MCF 10A (cell line): ENCODE measurements around the gene GSTO2. TPM values are rescaled to one million over a fixed set of nuclear protein-coding genes. Genes with fewer than 3 reads are reported as not detected.

Source experiments
- BruUV-seq: library from RNA; stranded (reverse); fragments of 400-500 nt; replicated peaks from 2 replicates; lab custom pipeline; 2021; lab: Mats Ljungman, UMichigan
- CTCF ChIA-PET: fragments of 300-600 bp; sonication (Branson Sonifier 250); formaldehyde crosslinking; extraction: SDS; loops from one replicate; lab custom pipeline; 2021; ENCODE audit warnings: antibody characterized with exemption, inconsistent platforms; lab: Yijun Ruan, JAX
- POLR2A ChIA-PET: fragments of 300-600, 350-650 bp; sonication (Branson Sonifier 250); formaldehyde crosslinking; extraction: SDS; loops from one replicate; lab custom pipeline; 2020; ENCODE audit warnings: antibody characterized with exemption, inconsistent platforms; lab: Yijun Ruan, JAX
- DNase-seq: peaks from one replicate; pipeline ENCODE4 v3.0.0-alpha.2; 2018; ENCODE audit not compliant: unreplicated experiment
- H3K27ac Mint-ChIP-seq: one replicate; pipeline ENCODE4 v1.8.0; 2022; ENCODE audit warnings: mild to moderate bottlenecking, low read depth, mixed read lengths; ENCODE audit not compliant: unreplicated experiment
- H3K27me3 Mint-ChIP-seq: one replicate; pipeline ENCODE4 v1.8.0; 2022; ENCODE audit warnings: mixed read lengths; ENCODE audit not compliant: insufficient read depth, unreplicated experiment
- H3K36me3 Mint-ChIP-seq: one replicate; pipeline ENCODE4 v1.8.0; 2022; ENCODE audit warnings: mild to moderate bottlenecking, moderate library complexity, mixed read lengths; ENCODE audit not compliant: insufficient read depth, unreplicated experiment
- H3K4me1 Mint-ChIP-seq: one replicate; pipeline ENCODE4 v1.8.0; 2022; ENCODE audit warnings: mixed read lengths; ENCODE audit not compliant: insufficient read depth, unreplicated experiment
- H3K4me3 Mint-ChIP-seq: one replicate; pipeline ENCODE4 v1.8.0; 2022; ENCODE audit warnings: mild to moderate bottlenecking, moderate library complexity, mixed read lengths; ENCODE audit not compliant: unreplicated experiment
- H3K9me3 Mint-ChIP-seq: one replicate; pipeline ENCODE4 v1.8.0; 2022; ENCODE audit warnings: mixed read lengths; ENCODE audit not compliant: unreplicated experiment
- intact Hi-C: fragments of 100-400 bp; cut with micrococcal nuclease; formaldehyde crosslinking; loops from 2 replicates; pipeline ENCODE4 v1.14.1; 2022
- total RNA-seq: library from RNA; stranded (reverse); gene quantifications from 2 replicates; pipeline ENCODE4 v1.2.3, GENCODE V29; 2022
- TF ChIP-seq, protein P1 (sequence below): fragments of 200-600 bp; IDR thresholded peaks from one replicate; pipeline ENCODE4 v1.8.0; 2022; ENCODE audit warnings: antibody characterized with exemption, mild to moderate bottlenecking; ENCODE audit not compliant: unreplicated experiment

The GSTO2 gene
- total RNA-seq, 1 experiment from 2014 or later, result 40.9 TPM

DNA sequence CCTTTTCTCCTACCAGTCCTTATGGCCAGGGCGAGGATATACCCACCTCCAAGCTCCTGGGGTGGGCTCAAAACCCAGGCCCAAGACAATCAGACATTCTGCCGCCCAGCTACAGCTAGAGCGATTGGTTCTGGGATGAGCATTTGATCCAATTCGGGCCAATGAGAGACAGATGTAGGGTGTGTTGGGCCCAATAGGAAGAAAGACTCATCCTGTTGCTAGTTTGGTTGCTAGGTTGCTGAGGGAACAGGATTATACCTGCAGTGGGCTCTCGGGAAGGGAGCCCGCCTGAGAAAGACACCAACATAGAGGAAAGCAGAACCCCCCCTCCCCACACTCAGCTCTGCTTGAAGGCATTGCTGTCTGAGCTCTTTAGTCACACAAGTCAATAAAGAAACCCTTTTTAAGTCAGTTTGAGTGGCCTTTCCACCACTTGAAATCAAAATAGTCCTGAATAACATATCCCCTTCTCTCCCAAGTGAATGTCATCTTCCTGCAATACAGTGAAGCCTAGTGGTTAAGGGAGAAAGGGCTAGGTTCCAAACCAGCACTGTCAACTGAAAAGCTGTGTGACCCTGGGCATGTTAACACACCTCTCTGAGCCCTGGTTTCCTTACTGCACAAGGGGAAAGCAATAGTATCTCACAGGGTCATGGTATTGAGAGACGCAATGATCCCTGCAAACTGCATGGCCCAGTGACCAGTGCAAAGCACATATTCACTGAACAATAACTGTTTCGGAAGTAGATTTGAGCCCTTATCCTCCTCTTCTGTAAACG lies 47.5 kb downstream of the GSTO2 start:
- intact Hi-C loops, result no loop called here
- TF ChIP-seq, protein P1, sequence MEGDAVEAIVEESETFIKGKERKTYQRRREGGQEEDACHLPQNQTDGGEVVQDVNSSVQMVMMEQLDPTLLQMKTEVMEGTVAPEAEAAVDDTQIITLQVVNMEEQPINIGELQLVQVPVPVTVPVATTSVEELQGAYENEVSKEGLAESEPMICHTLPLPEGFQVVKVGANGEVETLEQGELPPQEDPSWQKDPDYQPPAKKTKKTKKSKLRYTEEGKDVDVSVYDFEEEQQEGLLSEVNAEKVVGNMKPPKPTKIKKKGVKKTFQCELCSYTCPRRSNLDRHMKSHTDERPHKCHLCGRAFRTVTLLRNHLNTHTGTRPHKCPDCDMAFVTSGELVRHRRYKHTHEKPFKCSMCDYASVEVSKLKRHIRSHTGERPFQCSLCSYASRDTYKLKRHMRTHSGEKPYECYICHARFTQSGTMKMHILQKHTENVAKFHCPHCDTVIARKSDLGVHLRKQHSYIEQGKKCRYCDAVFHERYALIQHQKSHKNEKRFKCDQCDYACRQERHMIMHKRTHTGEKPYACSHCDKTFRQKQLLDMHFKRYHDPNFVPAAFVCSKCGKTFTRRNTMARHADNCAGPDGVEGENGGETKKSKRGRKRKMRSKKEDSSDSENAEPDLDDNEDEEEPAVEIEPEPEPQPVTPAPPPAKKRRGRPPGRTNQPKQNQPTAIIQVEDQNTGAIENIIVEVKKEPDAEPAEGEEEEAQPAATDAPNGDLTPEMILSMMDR, result no peak
- H3K27me3 Mint-ChIP-seq, result no peaks in the 10 kb centered on the region
- H3K4me1 Mint-ChIP-seq, result peaks cover 40% of the 10 kb centered on the region
- ChIA-PET CTCF (interaction anchor here (0.5 to 13.8 kb wide), 10 partner anchors 10 to 420 kb away, joined by 3 to 143 read pairs (median 7); partner anchors contain the start of gene ITPRIP), POLR2A (interaction anchor here (0.6 to 8.5 kb wide), 7 partner anchors 7 to 110 kb away, joined by 3 to 146 read pairs (median 28); partner anchors contain the start of gene ITPRIP)
- peaks cover 50% of the 10 kb centered on the region for H3K36me3 Mint-ChIP-seq
- no peaks in the 10 kb centered on the region for H3K9me3 Mint-ChIP-seq
- no peak for DNase-seq
- H3K4me3 Mint-ChIP-seq, result peak overlapping the region; percentile 19
- BruUV-seq, result no TSS peak
- peak overlapping the region; percentile 93 for H3K27ac Mint-ChIP-seq

DNA sequence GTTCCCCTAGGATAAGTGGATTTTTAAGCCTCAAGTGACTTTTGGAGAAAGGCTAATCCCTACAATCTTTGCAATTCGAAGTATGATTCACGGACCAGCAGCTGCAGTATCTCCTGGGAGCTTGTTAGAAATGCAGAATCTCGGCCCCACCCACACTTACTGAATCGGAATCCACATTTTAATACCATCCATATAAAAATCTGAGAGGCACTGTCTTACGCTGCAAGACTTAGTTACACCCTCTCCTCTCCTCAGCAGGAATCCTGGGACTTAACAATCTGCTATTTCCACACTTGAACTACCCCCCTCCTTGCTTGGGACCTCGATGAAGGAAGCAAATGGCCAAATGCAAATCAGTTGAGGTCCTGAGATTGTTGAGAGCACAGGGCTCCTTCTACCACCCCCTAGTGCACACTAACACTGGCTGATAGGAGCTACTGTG lies 48.3 kb downstream of the GSTO2 start:
- ChIA-PET POLR2A (interaction anchor here (0.6 to 8.5 kb wide), 6 partner anchors 8 to 109 kb away, joined by 3 to 146 read pairs (median 62); partner anchors contain the start of gene ITPRIP), CTCF (interaction anchor here (0.5 to 13.8 kb wide), 11 partner anchors 10 to 191 kb away, joined by 3 to 143 read pairs (median 9); partner anchors contain the start of gene CFAP58)
- H3K4me1 Mint-ChIP-seq, result peaks cover 47% of the 10 kb centered on the region
- no TSS peak for BruUV-seq
- no peaks in the 10 kb centered on the region for H3K9me3 Mint-ChIP-seq
- H3K4me3 Mint-ChIP-seq, result peak overlapping the region; percentile 19
- no peak for DNase-seq
- intact Hi-C loops, result no loop called here
- peak overlapping the region; percentile 93 for H3K27ac Mint-ChIP-seq
- TF ChIP-seq, protein P1, result no peak
- no peaks in the 10 kb centered on the region for H3K27me3 Mint-ChIP-seq
- peaks cover 49% of the 10 kb centered on the region for H3K36me3 Mint-ChIP-seq

DNA sequence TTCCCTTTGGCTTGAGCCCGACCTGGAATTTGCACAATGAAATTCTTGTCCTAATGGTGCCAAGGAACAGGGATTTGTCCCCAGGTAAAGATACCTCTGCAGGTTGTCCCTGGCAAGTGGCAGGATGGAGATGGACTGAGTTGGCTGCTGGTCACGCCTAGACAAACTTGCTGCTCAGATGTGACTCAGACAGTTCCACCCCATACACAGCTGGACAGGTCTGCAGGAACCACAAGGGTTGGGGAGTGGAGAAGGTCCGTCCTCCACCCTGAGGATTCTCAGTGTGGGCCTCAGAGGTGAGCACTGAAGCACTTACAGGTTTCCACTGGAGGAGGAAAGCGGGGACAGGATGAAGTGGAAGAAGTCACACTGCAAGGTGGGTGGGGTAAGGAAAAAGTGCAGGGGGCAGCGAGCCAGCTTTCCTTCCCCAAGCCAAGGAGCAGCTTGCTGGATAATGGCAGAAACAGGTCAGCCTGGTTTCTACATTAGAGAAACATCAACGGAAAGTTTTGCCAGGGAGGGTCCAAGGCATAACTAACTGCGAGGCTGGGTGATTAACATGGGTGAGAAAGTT lies 48.8 kb downstream of the GSTO2 start:
- TF ChIP-seq, protein P1, result no peak
- Mint-ChIP-seq H3K27ac (peak overlapping the region; percentile 93), H3K36me3 (peaks cover 49% of the 10 kb centered on the region), H3K27me3 (no peaks in the 10 kb centered on the region), H3K9me3 (no peaks in the 10 kb centered on the region), H3K4me3 (peak overlapping the region; percentile 49), H3K4me1 (peaks cover 53% of the 10 kb centered on the region)
- ChIA-PET CTCF (interaction anchor here (1.2 to 13.8 kb wide), 9 partner anchors 11 to 43 kb away, joined by 3 to 143 read pairs (median 13); partner anchors contain the start of gene CFAP58), POLR2A (interaction anchor here (2.7 to 8.5 kb wide), 6 partner anchors 9 to 63 kb away, joined by 12 to 146 read pairs (median 62); partner anchors contain the start of genes GSTO1 and ITPRIP)
- no TSS peak for BruUV-seq
- intact Hi-C loops, result no loop called here
- DNase-seq, result no peak
